NCI-H146 (cell line): Measurements from ENCODE around the gene DNAH17.

Experiments used
- DNase-seq: peaks from one replicate; lab custom pipeline; 2025; lab: John Stamatoyannopoulos, UW

The DNAH17 gene

DNA sequence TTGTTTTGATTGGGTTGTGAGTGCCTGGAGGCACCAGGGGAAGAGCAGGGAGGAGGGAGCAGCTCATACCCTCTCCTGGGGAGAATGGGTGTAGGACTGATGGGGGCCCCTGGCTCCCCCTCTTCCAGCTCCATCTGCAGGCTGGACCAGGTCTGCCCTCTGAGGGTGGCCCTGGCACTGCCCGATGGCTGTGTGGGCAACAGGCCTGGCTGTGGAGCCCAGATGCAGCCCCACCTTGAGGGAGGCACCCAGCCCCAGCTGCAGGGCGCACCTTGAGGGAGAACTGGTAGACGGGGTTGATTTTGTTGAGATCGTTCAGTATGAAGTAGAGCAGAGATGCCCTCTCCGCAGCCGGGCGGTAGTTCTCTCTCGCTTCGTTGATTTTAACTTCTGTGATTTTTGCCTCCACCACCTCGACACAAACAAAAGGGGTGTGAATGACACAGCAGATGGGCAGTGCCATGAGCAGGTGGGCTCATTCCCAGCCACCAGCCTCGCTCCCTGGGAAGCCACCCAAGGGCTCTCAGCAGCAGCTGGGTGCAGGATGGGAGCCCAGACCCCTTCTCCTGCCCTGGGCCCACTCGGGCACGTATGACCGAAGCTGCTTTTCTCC lies 127.1 kb downstream of the DNAH17 start:
- no peak for DNase-seq

DNA sequence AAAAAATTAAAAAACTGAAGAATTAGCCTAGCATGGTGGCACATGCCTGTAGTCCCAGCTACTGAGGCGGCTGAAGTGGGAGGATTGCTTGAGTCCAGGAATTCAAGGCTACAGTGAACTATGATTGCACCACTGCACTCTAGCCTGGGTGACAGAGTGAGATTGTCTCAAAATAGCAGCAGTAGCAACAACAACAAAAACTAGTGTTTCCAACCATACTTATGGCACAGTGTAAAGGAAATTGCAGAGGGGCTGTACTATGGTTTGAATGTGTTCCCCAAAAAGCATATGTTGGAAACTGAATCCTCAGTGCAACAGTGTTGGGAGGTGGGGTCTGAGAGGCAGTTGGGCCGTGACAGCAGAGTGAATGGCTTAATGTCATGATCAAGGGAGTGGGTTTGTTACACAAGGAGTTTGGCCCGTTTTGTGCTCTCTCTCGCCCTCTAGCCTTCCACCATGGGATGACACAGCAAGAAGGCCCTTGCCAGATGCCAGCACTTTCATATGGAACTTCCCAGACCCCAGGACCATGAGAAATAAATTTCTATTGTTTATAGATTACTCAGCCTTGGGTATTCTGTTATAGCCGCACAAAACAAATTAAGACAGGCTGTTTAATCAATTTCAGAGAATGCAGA lies 128.7 kb downstream of the DNAH17 start:
- DNase-seq, result no peak

DNA sequence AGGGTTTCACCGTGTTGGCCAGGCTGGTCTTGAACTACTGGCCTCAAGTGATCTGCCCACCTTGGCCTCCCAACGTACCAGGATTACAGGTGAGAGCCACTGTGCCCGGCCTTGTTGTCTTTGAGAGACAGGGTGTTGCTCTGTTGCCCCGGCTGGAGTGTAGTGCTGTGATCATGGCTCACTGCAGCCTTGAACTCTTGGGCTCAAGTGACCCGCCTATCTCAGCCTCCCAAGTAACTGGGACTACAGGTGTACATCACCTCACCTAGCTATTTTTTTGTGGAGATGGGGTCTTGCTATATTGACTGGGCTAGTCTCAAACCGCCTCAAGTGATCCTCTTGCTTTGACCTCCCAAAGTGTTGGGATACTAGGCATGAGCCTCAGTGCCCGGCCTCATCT lies 130.4 kb downstream of the DNAH17 start:
- DNase-seq, result no peak

DNA sequence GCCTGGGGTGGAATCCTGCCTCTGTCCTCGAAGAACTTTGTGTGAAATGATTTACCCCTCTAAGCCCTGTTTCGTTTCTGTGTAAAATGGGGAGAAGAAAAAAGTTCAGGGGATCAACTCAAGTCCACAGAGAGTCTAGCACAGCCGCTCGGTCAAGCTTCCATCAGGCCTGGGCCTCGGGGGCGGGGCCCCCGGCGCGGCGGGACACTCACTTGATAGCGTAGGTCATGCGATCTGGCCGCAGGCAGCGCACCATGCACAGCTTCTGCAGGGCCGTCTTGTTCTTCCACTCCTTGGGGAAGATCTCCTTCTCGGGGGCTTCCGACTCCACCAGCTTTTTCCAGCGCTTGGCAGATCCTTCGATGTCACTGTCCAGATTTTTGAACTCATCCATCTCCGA lies 132.8 kb downstream of the DNAH17 start:
- DNase-seq, result no peak

DNA sequence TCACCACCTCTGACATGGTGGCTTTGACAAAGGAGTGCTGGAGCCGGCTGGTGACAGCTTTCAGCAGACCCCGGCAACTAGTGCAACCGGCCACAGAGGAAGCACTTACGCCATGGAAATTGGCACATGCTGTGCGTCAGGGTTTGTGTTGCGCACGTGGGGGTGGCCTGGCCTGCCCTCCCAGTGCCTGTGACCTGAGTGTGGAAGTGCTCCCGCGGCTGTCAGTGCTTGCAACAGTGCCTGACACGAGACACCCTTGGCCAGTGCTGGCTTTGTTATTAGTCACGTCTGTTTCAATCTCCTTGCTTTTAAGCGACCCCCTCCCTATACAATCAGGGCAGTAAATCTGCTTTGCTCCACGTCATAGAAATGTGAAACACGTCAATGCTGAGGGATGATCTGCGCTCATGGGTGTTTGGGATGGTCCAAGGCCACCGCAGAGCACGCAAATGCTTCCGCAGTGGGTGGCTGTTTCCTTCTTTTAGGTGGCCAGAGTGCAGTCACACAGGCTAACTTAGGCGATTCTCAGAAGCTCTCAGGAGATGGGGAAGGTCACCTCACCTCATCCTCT lies 134.5 kb downstream of the DNAH17 start:
- DNase-seq, result no peak

DNA sequence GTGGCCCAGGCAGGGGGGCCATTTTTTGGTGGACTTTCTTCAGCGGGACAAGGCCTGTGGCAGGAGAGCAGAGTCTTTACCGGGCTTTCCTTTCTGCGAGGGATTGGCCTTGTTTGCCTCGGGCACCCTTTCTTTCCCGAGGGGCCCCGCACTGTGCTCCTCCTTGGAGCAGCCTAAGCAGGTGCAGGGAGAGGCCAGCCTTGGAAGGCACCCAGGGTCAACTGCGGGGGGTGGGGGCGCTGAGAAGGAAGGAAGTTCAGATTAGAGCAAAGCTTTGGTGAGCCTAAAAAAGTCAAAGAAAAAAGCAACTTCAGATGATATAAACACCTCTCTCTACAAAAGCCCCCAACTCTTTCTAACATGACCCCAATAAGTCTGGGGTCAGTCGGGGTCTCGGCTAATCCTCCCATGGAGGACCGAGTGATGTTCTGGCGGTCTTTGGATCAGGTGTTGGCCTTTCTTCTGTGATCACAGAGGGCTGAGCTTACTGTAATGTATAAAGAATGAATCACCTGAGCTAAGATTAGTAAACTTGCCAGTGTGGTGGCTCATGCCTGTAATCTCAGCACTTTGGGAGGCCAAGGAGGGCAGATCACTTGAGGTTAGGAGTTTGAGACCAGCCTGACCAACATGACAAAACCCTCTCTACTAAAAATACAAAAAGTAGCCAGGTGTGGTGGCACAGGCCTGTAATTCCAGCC lies 135.8 kb downstream of the DNAH17 start:
- no peak for DNase-seq

DNA sequence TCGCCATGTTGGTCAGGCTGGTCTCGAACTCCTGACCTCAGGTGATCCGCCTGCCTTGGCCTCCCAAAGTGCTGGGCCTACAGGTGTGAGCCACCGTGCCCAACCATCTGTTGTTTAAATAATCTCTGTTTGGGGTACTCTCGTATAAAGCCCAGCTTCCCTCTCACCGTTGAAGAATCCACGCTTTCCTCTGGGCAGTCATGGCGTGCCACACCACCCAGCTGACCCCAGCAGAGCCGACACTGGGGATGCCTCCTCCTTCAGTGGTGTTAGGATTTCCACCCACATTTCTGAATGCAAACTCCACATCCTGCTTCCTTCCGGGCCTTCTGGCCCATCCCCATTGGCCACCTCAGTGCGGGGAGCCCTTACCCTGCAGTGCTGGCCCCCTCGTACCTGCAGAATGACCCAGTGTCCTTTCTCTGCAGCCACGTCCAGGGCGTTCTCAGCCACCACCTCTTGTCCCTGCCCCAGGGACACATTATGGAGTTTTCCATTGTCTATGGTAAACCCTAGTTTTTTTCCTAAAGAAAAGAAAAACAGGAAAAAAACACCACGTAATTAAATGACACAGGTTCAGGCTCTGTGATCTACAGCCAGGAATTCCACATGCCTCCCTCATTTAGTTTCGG lies 138.4 kb downstream of the DNAH17 start:
- DNase-seq, result no peak

DNA sequence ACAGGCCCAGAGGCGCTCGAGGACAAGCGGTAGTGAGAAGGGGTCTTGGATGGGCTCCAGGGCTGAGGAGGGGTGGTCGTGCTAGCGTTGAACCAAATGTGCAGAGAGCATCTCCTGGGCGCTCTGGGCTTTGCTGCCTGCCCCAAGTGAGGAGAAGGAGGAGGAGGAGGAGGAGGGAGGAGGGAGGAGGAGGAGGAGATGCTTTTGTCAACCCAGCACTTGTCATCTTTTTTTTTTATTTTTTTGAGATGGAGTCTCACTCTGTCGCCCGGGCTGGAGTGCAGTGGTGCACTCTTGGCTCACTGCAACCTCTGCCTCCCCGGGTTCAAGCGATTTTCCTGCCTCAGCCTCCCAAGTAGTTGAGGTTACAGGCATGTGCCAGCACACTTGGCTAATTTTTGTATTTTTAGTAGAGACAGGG lies 138.9 kb downstream of the DNAH17 start:
- no peak for DNase-seq

DNA sequence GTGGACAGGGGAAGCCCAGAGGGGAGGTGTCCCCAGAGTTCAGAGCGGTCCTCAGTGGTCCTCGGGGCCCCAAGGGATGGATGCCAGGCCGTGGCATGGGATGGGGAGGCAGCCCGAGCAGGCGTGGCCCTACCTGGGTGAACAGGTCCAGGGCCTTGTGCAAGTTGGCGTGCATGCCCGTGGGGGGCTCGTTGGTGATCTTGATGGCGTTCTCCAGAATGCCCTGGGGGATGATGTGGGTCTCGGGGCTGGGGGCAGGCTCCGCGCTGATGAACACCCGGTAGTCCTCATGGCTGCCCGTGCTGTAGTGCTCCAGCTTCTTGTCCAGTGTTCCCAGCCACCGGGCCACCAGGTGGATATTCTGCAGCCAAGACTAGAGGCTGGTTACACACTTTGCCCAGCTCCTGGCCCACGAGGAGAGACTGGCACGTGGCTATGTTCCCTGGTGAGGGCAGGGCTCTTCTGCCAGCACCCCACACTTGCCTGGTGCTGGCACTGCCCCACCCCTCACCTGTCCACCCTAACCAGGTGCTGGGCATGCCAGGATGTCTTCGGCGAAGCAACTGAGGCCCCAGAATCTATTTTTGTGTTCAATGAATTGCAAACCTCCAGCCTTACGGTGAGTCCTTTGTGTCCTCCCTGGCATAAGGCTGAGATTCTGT lies 139.6 kb downstream of the DNAH17 start:
- no peak for DNase-seq

DNA sequence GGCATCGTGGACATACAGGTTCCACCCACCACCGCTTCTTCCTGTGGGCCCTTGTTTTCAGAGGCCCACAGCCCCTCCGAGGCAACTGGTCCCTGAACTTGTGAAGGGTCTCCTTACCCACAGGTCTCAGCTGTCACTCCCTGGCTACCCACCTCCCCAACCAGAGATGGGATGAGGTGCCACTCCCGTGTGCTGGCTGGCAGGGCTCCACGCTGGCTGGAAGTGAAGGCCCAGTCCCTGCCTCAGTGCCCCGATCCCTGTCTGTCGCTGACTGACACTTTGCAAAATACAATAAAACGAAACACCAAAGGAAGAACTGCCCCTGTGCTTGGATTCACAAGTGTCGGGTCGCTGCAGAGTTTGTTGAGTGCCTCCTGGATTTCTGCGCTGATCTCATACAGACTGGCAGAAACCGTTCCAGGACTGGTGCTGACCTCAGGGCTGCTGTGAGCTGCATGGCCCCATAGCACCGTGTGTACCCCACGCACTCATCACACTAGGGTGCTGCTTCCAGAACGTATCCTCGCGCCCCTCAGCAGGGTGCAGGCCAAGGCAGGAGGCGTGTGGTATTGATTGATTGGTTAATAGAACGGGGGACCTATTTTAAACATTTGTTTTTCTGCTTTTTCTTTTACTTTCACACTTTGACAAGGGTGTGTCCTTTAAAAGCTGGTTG lies 141.7 kb downstream of the DNAH17 start:
- DNase-seq, result no peak

DNA sequence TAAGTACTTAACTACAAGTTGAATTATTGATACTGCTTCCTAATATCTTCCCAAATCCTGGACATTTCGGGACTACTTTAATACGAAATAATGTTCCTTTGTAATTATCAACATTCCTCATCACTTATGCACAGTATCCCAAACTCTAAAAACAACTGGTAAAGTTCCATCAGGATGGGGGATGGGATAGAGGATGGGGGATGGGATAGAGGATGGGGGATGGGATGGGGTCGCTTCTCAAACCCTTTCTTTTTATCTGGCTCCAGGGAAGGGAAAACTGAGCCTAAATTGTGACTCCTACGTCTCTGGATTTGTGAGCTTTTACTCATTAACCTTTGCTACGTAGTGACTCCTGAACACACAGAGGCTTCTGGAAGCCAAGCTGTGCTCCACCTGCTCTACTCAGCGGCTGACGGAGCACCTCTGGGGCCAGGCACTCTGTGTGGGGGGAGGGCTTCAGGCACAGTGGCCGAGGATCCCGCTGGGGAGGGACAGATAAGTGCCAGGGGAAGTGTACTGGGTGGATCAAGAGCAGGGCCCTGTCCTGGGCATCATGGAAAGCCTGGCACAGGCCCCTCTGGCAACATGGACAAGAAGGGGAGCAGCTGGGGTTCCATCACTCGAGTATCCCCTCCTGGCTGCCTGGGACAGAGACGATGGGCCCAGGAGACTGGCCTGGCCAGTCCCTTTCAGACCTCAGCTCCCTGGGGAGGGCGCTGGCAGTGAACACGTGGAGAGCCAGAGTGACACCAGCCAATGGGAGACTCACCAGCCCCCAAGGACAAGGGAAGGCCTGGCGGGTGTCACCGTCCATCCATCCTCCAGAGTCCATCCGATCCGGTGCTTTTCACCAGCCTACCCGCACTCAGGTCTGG lies 142.5 kb downstream of the DNAH17 start:
- no peak for DNase-seq

DNA sequence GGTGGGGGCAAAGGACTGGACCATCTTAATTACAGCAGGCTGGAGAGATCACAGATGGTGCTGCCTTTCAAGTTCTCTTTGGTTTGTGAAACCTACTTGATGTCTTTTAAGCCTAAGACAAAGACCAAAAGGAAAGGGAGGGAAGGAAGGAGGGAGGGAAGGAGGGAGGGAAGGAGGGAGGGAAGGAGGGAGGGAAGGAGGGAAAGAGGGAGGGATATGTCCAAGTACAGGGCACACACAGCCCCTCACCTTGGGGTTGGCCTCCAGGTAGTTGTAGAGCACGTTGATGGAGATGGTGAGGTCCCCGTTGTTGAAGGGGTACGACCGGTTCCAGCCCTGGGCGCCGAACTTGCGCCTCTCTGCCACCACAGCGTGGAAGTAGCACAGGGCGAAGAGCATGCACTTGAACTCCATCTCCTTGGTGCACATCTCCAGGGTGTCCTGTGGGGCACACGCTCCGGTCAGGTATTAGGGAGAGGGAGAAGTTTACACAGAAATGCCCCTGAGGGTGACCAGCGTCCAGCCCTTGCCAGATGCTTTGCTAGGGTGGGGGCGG lies 143.3 kb downstream of the DNAH17 start:
- DNase-seq, result no peak

DNA sequence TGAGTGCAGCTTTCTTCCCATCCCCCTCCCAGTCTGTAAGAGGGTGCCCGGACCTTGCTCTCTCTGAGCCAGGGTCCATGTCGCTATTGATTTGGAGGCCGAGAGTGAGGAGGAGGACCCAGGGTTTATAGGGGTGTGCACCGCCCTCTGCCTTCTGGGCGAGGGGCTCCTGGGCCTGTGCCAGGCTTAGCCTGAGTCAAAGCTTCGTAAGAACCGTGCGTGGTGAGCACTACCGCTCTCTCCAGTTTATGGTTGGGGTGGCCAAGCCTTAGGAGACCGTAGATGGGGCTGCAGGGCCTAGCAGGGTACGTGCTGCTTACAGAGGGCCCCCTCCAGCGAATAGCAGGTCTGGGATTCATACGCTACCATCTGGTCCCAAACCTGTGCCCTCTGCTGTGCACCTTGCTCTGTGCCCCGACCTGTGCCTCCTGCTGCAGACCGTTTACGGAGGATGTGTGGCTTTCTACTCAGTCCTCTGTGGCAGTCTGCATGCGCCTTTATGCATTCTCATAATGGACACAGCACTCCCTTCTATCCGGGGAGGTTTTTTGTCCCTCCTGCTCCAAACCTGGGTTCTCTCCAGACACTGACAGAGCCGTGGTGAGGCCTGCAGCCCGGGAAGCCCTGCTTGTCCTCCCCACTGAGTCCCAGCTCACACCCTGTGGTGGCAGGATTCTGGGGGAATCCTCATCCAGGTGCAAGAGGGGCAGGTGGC lies 144.0 kb downstream of the DNAH17 start:
- DNase-seq, result no peak

DNA sequence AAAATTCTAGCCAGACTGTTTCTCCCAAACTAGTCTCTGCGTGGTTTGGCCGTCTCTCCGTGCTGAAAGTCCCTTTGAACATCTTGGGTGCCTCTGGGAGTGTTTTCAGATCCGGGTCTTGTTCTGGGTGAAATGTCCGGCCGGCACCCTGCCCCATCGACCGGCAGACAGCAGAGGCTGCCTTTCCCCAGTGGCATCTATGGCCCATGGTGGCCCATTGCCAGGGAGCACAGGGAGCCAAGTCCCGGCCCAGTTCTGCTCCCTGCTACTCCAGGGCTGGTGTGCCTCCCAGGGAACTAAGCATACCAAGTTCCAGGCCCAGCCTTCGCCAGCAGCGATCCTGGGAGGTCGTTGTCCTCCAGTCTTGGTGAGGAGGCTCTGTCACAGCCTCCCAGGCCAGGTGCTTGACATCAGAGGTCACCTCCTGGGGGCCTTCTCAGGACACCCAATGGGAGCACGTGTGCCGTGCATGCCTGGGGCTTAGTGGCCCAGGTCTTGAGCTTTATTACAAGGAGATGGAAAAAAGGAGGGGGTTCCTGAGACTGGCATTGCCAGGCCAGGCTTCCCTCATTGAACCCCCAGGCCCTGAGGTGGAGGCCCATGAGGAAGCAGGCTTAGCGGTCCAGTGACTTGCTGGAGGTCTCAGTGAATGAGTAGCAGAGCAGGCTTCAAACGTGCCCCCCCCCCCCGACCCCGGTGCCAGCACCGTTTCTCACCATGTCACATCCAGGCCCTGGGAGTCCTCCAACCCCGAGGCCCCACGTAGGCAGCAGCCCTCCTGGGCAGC lies 144.8 kb downstream of the DNAH17 start:
- DNase-seq, result no peak

DNA sequence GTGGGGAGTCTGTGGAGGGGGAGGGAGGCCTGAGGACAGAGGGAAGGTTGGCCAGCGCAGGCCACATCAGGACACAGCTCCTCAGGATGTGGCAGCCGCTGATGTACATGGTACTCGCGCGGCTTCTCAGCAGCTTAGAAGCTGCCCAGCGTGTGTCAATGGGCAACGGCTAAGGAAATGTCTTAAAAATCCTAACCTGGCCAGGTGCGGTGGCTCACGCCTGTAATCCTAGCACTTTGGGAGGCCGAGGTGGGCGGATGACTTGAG lies 145.6 kb downstream of the DNAH17 start:
- DNase-seq, result no peak

DNA sequence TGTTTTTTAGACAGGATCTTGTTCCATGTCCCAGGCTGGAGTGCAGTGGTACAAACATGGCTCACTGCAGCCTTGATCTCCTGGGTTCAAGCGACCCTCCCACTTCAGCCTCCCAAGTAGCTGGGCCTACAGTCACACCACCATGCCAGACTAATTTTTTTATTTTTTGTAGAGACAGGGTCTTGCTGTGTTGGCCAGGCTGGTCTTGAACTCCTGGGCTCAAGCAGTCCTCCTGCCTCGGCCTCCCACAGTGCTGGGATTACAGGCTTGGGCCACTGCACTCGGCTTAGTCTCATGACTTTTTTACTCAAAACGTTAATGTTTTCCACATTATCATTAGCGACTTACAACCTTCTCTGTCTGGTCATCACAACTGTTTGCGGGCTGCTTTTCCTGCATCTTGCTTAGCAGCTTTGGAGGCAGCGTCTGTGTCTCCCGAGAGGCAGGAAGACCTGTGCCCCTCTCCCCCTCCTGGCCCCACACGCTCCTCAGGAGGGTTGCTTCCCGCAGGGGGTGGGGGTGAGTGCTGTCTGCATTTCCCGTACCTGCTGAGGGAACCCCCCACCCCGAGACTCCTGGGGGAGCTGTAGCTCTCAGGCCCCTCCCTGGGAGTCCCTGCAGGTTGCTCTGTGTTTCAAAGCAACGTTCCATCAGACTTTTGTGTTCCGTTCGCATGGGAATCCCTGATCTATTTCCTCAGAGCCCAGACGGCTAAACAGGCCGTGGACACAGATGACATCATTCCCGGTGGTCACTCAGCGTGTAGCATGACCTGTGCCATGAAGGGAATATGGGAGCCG lies 146.1 kb downstream of the DNAH17 start:
- DNase-seq, result no peak

DNA sequence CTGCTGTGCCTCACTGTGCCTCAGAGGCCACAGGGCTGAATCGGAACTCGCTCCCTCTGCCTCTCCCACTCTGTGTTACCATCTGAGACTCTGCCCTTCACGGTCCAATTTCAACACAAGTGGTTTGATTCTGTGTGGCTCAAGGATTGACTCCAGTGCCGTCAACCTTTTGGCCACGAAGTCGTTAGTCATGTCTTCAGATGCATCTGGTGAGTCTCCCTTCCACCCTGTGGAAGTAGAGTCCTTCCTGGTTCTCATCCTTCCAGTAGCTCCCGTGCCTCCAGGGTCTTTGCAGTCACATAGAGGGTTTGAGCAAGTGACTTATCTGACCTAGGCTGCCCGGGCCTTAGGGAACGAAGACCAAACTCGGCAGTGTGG lies 147.6 kb downstream of the DNAH17 start:
- DNase-seq, result no peak
